OCI-LY7 (cell line): Measurements from ENCODE around the gene DDX28. TPM values are rescaled to one million over a fixed set of nuclear protein-coding genes. Genes with fewer than 3 reads are reported as not detected.

Experiments
- BruUV-seq: library from RNA; stranded (reverse); fragments of 400-500 nt; replicated peaks from 2 replicates; lab custom pipeline; 2021; lab: Mats Ljungman, UMichigan
- CTCF ChIA-PET: fragments of 300-600 bp; sonication (Branson Sonifier 250); formaldehyde crosslinking; loops from one replicate; lab custom pipeline; 2022; ENCODE audit warnings: antibody characterized with exemption; ENCODE audit not compliant: unreplicated experiment; lab: Charles Lee
- POLR2A ChIA-PET: fragments of 300-600 bp; sonication (Branson Sonifier 250); formaldehyde crosslinking; loops from one replicate; lab custom pipeline; 2022; ENCODE audit warnings: antibody characterized with exemption; lab: Charles Lee
- DNase-seq: peaks from one replicate; pipeline ENCODE4 v3.0.0-alpha.2; 2015; ENCODE audit warnings: low spot score
- H2AFZ ChIP-seq: fragments of 200-600 bp; sonication (generic), shearing (Covaris generic); 2 replicates; pipeline ENCODE4 v1.6.1; 2014; ENCODE audit warnings: mild to moderate bottlenecking, antibody characterized with exemption, low read length, moderate library complexity
- H3K27ac ChIP-seq: fragments of 200-600 bp; sonication (generic); 2 replicates; pipeline ENCODE4 v1.5.1; 2014; ENCODE audit warnings: mixed run types, low read depth, mild to moderate bottlenecking, moderate library complexity, low read length, inconsistent platforms; ENCODE audit not compliant: poor library complexity, severe bottlenecking
- H3K36me3 ChIP-seq: fragments of 200-600 bp; sonication (generic); 2 replicates; pipeline ENCODE4 v1.6.1; 2014; ENCODE audit warnings: mild to moderate bottlenecking, antibody characterized with exemption, low read length, moderate library complexity, mixed read lengths; ENCODE audit not compliant: insufficient read depth
- H3K4me1 ChIP-seq: fragments of 200-600 bp; sonication (generic); 2 replicates; pipeline ENCODE4 v1.5.1; 2014; ENCODE audit warnings: mild to moderate bottlenecking, low read length; ENCODE audit not compliant: insufficient read depth, poor library complexity, severe bottlenecking
- H3K4me2 ChIP-seq: fragments of 200-600 bp; sonication (generic); 2 replicates; pipeline ENCODE4 v1.6.1; 2014; ENCODE audit warnings: mild to moderate bottlenecking, low read length
- H3K4me3 ChIP-seq: fragments of 200-600 bp; sonication (generic); 2 replicates; pipeline ENCODE4 v1.5.1; 2014; ENCODE audit warnings: mild to moderate bottlenecking, low read depth, low read length; ENCODE audit not compliant: poor library complexity, severe bottlenecking
- H3K79me2 ChIP-seq: fragments of 200-600 bp; sonication (generic); 2 replicates; pipeline ENCODE4 v1.6.1; 2016; ENCODE audit warnings: low read depth, mild to moderate bottlenecking, low read length, moderate library complexity, mixed read lengths; ENCODE audit not compliant: insufficient read depth
- H3K9me2 ChIP-seq: fragments of 200-600 bp; sonication (generic); 2 replicates; pipeline ENCODE4 v1.6.1; 2016; ENCODE audit warnings: mild to moderate bottlenecking, low read length, mixed read lengths; ENCODE audit not compliant: insufficient read depth
- H3K9me3 ChIP-seq: fragments of 200-600 bp; sonication (generic); 2 replicates; pipeline ENCODE4 v1.6.1; 2014; ENCODE audit warnings: mild to moderate bottlenecking, mixed run types, low read length, mixed read lengths
- H4K20me1 ChIP-seq: fragments of 200-600 bp; sonication (generic); 2 replicates; pipeline ENCODE4 v1.6.1; 2014; ENCODE audit warnings: mild to moderate bottlenecking, antibody characterized with exemption, low read length, moderate library complexity, mixed read lengths; ENCODE audit not compliant: insufficient read depth
- CTCF ChIP-seq: fragments of 200-600 bp; sonication (generic); conservative IDR thresholded peaks from 2 replicates; pipeline ENCODE4 v1.5.1; 2014; ENCODE audit warnings: mild to moderate bottlenecking, antibody characterized with exemption, low read length, moderate library complexity, mixed read lengths
- EZH2phosphoT487 ChIP-seq: fragments of 200-600 bp; sonication (generic); IDR thresholded peaks from 2 replicates; pipeline ENCODE4 v1.6.1; 2018; ENCODE audit warnings: low read depth, borderline replicate concordance, mild to moderate bottlenecking, mixed run types, antibody characterized with exemption, low read length, moderate library complexity, mixed read lengths
- intact Hi-C: fragments of 100-400 bp; cut with micrococcal nuclease; formaldehyde crosslinking; loops from one replicate; pipeline ENCODE4 v1.10.0; 2022; ENCODE audit not compliant: unreplicated experiment
- total RNA-seq, 2 experiments: library from RNA; depleted of rRNA in 1 of 2; stranded (reverse); fragments of >200 nt in 1 of 2; shearing (Covaris generic) in 1 of 2; gene quantifications; 2 replicates each; pipeline ENCODE4 v1.2.3, GENCODE V29; 2014 to 2022

DDX28 gene
- total RNA-seq, 2 experiments from 2014 or later, result 18.1 to 31.4 TPM

GRCh38 chr16:67987460-67988160, 35.4 kb downstream of the DDX28 start:
- Histone ChIP-seq H3K4me1 (peaks cover 27% of the 10 kb centered on the region), H3K36me3 (no peaks in the 10 kb centered on the region), H4K20me1 (no peaks in the 10 kb centered on the region), H3K4me2 (no peak overlapping the region), H3K4me3 (no peak overlapping the region), H3K9me3 (no peaks in the 10 kb centered on the region), H3K79me2 (no peaks in the 10 kb centered on the region), H3K9me2 (no peaks in the 10 kb centered on the region), H2AFZ (no peak overlapping the region), H3K27ac (no peak overlapping the region)
- intact Hi-C loops, result no loop called here
- ChIA-PET CTCF (no interaction called here), POLR2A (interaction anchor here (0.7 to 0.8 kb wide), 2 partner anchors 11 to 1057 kb away, joined by 3 read pairs; partner anchors contain the start of gene DPEP2)
- no peak for DNase-seq
- TF ChIP-seq CTCF (no peak), EZH2phosphoT487 (no peak)
- BruUV-seq, result no TSS peak

GRCh38 chr16:67986949-67987348, 36.1 kb downstream of the DDX28 start:
- no peaks in the 10 kb centered on the region for H4K20me1 ChIP-seq
- CTCF ChIA-PET, result no interaction called here
- H3K4me2 ChIP-seq, result no peak overlapping the region
- POLR2A ChIA-PET, result interaction anchor here (0.6 to 1.3 kb wide), 4 partner anchors 12 to 98 kb away, joined by 3 to 4 read pairs (median 4); partner anchors contain the start of genes DPEP2 and NFATC3
- no peak overlapping the region for H3K27ac ChIP-seq
- H2AFZ ChIP-seq, result no peak overlapping the region
- TF ChIP-seq CTCF (no peak), EZH2phosphoT487 (no peak)
- no peak overlapping the region for H3K4me3 ChIP-seq
- no peak for DNase-seq
- BruUV-seq, result no TSS peak
- H3K4me1 ChIP-seq, result peaks cover 27% of the 10 kb centered on the region
- H3K79me2 ChIP-seq, result no peaks in the 10 kb centered on the region
- H3K9me3 ChIP-seq, result no peaks in the 10 kb centered on the region
- intact Hi-C loops, result no loop called here
- no peaks in the 10 kb centered on the region for H3K36me3 ChIP-seq
- H3K9me2 ChIP-seq, result no peaks in the 10 kb centered on the region
